ENCODE measurements around the gene PHC2.

The PHC2 gene

GRCh38 chr1:33408093-33408436, 22.8 kb downstream of the PHC2 start:
- no peaks in the 10 kb centered on the region for H3K27me3 ChIP-seq (ENCODE audit: insufficient read depth, low read length, poor library complexity, severe bottlenecking)
- no peaks in the 10 kb centered on the region for H3K9me3 ChIP-seq (ENCODE audit: insufficient read depth, low read depth, low read length)
- H3F3A ChIP-seq (ENCODE audit: low read depth) = no peaks in the 10 kb centered on the region
- no peak for TF ChIP-seq CTCF (conservative IDR thresholded peaks at IDR 0.05; ENCODE audit: low read length)
- no peak for TF ChIP-seq EZH2phosphoT487 (IDR thresholded peaks at IDR 0.05; ENCODE audit: borderline replicate concordance)
- H3K4me1 ChIP-seq (ENCODE audit: insufficient read depth, low read length, poor library complexity, severe bottlenecking) = no peaks in the 10 kb centered on the region
- H3K4me3 ChIP-seq (ENCODE audit: low read length, poor library complexity, severe bottlenecking) = no peak overlapping the region
- no peaks in the 10 kb centered on the region for H3K9me2 ChIP-seq (replicated peaks; ENCODE audit: low read depth, low read length)
- H3K79me2 ChIP-seq (ENCODE audit: insufficient read depth, low read length) = no peaks in the 10 kb centered on the region
- H3K36me3 ChIP-seq (ENCODE audit: insufficient read depth, low read length) = no peaks in the 10 kb centered on the region
- no peak overlapping the region for H3K9ac ChIP-seq (ENCODE audit: low read depth, low read length, poor library complexity, severe bottlenecking)
- H3K4me2 ChIP-seq (ENCODE audit: low read depth, low read length, poor library complexity, severe bottlenecking) = no peak overlapping the region
- H2AFZ ChIP-seq (ENCODE audit: low read length) = no peak overlapping the region
- no peaks in the 10 kb centered on the region for H4K20me1 ChIP-seq (ENCODE audit: insufficient read depth, low read length, poor library complexity, severe bottlenecking)

GRCh38 chr1:33407352-33408092, 23.4 kb downstream of the PHC2 start:
- no peak for TF ChIP-seq CTCF (conservative IDR thresholded peaks at IDR 0.05; ENCODE audit: low read length)
- no peak for TF ChIP-seq EZH2phosphoT487 (IDR thresholded peaks at IDR 0.05; ENCODE audit: borderline replicate concordance)
- H3K9ac ChIP-seq (ENCODE audit: low read depth, low read length, poor library complexity, severe bottlenecking) = no peak overlapping the region
- no peaks in the 10 kb centered on the region for H3F3A ChIP-seq (ENCODE audit: low read depth)
- H3K9me2 ChIP-seq (replicated peaks; ENCODE audit: low read depth, low read length) = no peaks in the 10 kb centered on the region
- no peaks in the 10 kb centered on the region for H3K27me3 ChIP-seq (ENCODE audit: insufficient read depth, low read length, poor library complexity, severe bottlenecking)
- no peaks in the 10 kb centered on the region for H3K9me3 ChIP-seq (ENCODE audit: insufficient read depth, low read depth, low read length)
- no peak overlapping the region for H2AFZ ChIP-seq (ENCODE audit: low read length)
- H4K20me1 ChIP-seq (ENCODE audit: insufficient read depth, low read length, poor library complexity, severe bottlenecking) = no peaks in the 10 kb centered on the region
- H3K4me2 ChIP-seq (ENCODE audit: low read depth, low read length, poor library complexity, severe bottlenecking) = no peak overlapping the region
- no peaks in the 10 kb centered on the region for H3K36me3 ChIP-seq (ENCODE audit: insufficient read depth, low read length)
- no peak overlapping the region for H3K4me3 ChIP-seq (ENCODE audit: low read length, poor library complexity, severe bottlenecking)
- no peaks in the 10 kb centered on the region for H3K4me1 ChIP-seq (ENCODE audit: insufficient read depth, low read length, poor library complexity, severe bottlenecking)
- no peaks in the 10 kb centered on the region for H3K79me2 ChIP-seq (ENCODE audit: insufficient read depth, low read length)

GRCh38 chr1:33402206-33402605, 28.7 kb downstream of the PHC2 start:
- peaks cover 5% of the 10 kb centered on the region for H3K4me1 ChIP-seq (ENCODE audit: insufficient read depth, low read length, poor library complexity, severe bottlenecking)
- H3K4me3 ChIP-seq (ENCODE audit: low read length, poor library complexity, severe bottlenecking) = no peak overlapping the region
- H3K36me3 ChIP-seq (ENCODE audit: insufficient read depth, low read length) = no peaks in the 10 kb centered on the region
- no peaks in the 10 kb centered on the region for H3K9me2 ChIP-seq (replicated peaks; ENCODE audit: low read depth, low read length)
- H3F3A ChIP-seq (ENCODE audit: low read depth) = no peaks in the 10 kb centered on the region
- H3K79me2 ChIP-seq (ENCODE audit: insufficient read depth, low read length) = no peaks in the 10 kb centered on the region
- H3K4me2 ChIP-seq (ENCODE audit: low read depth, low read length, poor library complexity, severe bottlenecking) = no peak overlapping the region
- no peaks in the 10 kb centered on the region for H4K20me1 ChIP-seq (ENCODE audit: insufficient read depth, low read length, poor library complexity, severe bottlenecking)
- H3K27me3 ChIP-seq (ENCODE audit: insufficient read depth, low read length, poor library complexity, severe bottlenecking) = no peaks in the 10 kb centered on the region
- no peak overlapping the region for H3K9ac ChIP-seq (ENCODE audit: low read depth, low read length, poor library complexity, severe bottlenecking)
- H3K9me3 ChIP-seq (ENCODE audit: insufficient read depth, low read depth, low read length) = no peaks in the 10 kb centered on the region
- H2AFZ ChIP-seq (ENCODE audit: low read length) = no peak overlapping the region
- no peak for TF ChIP-seq CTCF (conservative IDR thresholded peaks at IDR 0.05; ENCODE audit: low read length)
- no peak for TF ChIP-seq EZH2phosphoT487 (IDR thresholded peaks at IDR 0.05; ENCODE audit: borderline replicate concordance)
